GM12891 (cell line): Measurements from ENCODE around the gene GOLGA7B.

Experiments used
- DNase-seq: peaks from one replicate; pipeline ENCODE4 v3.0.0; 2011; ENCODE audit warnings: low spot score; ENCODE audit not compliant: insufficient read length
- FAIRE-seq: peaks from 2 replicates; lab custom pipeline; 2011; peaks lifted over from hg19 to GRCh38; lab: Jason Lieb, UNC
- PAX5 ChIP-seq: IDR thresholded peaks from 2 replicates; pipeline ENCODE4 v1.6.1; 2011; ENCODE audit warnings: low read length, moderate library complexity, mild to moderate bottlenecking; ENCODE audit not compliant: insufficient read depth, severe bottlenecking
- POLR2A ChIP-seq: IDR thresholded peaks from 2 replicates; pipeline ENCODE4 v1.6.1; 2011; ENCODE audit warnings: low read depth, low read length, control low read depth
- POLR2AphosphoS5 ChIP-seq: IDR thresholded peaks from 2 replicates; pipeline ENCODE4 v1.6.1; 2011; ENCODE audit warnings: low read depth, low read length, control low read depth
- POU2F2 ChIP-seq: IDR thresholded peaks from 2 replicates; pipeline ENCODE4 v1.6.1; 2011; ENCODE audit warnings: low read depth, mild to moderate bottlenecking, control low read depth, low read length, moderate library complexity
- SPI1 ChIP-seq: IDR thresholded peaks from 2 replicates; pipeline ENCODE4 v1.6.1; 2011; ENCODE audit warnings: low read depth, low read length, control low read depth
- TAF1 ChIP-seq: IDR thresholded peaks from 2 replicates; pipeline ENCODE4 v1.6.1; 2011; ENCODE audit warnings: low read depth, low read length, control low read depth

The GOLGA7B gene

DNA sequence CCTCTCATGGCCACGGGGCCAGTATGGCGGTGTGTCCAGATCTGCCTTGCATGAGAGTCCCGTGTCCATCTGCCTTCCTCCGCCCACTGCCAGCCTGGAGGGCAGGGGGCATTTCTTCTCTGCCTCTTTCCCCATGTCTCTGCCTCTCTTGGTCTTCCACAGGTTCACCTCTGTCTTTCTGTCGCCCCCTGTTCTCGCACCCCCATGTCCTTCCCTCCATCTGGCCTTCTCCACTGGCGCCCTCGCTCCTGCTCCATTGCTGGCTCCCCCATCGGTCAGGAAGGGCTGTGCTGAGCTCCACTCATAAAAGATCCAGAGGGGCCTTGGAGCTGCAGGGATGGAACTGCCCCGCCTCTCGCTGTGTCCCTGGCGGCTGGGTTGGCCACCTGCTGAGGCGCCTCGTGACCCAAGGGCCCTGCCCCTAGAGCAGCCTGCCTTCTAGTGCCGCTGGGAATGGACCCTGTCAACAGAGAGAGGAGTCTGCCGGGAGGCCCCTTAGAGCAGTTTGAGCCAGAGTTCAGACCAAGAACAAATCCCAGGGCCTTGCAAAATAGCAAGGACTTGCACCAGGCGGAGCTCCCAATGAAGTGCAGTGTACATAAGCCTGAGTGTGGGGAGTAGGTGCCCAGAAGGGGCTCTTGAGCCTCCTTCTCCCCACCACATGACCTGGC lies 42.0 kb downstream of the GOLGA7B start:
- no peak for TF ChIP-seq PAX5
- TF ChIP-seq POLR2AphosphoS5, result no peak
- TF ChIP-seq TAF1, result no peak
- TF ChIP-seq SPI1, result no peak
- no peak for TF ChIP-seq POU2F2
- no peak for TF ChIP-seq POLR2A
- DNase-seq (no peak), FAIRE-seq (no peak)

DNA sequence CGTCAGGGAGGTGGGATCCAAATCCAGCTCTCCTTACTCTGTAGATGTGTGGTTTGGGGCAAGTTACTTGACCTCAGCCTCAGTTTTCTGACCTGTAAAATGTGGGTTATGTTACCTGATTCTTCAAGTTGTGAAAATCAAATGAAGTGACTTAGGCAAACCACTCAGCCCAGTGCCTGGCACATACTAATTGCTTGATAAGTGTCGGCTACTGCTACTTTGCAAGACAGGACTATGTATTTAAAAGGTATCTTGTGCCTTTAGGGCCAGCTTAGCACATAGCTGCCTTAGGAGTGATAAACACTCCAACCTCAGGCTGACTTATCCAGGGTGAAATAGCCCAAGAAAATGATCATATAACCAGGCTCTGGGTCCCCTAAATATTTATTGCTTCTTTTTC lies 42.9 kb downstream of the GOLGA7B start:
- no peak for FAIRE-seq
- TF ChIP-seq POU2F2 (no peak), POLR2AphosphoS5 (no peak), TAF1 (no peak)
- DNase-seq, result no peak

DNA sequence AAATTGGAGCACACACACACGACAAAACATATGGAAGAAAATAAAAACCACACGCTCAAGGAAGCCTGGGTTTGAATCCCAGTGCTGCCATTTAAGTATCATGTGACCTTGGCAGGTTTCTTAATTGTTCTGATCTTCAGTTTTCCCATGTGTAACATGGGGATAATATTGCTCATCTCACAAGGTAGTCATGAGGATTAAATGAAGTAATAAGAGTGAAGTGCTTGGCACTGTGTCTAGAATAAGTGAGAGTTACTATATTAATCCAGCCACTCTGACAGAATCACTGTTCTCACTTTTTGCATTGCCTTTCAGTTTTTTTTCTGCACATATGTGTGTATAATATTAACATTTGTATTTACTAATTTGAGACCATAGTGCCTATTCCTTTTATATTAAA lies 43.3 kb downstream of the GOLGA7B start:
- FAIRE-seq (no peak), DNase-seq (no peak)
- TF ChIP-seq TAF1 (no peak), POLR2AphosphoS5 (no peak), POU2F2 (no peak), POLR2A (no peak), PAX5 (no peak), SPI1 (no peak)

DNA sequence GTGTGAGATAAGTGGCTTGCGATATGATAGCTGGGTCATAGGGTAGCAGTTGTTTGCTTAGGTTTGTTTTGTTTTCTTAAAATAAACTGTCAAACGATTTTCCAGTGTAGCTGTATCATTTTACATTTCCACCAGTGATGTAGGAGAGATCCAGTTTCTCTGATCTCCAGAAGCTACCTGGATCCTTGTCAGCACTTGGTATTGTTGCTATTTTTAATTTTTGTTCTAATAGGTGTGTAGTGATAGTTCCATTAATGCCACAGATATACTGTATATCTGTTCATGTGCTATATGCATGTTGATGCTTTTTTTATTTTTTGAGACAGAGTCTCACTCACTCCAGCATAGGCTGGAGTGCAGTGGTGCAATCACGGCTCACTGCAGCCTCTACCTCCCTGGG lies 44.4 kb downstream of the GOLGA7B start:
- DNase-seq (no peak), FAIRE-seq (no peak)
- TF ChIP-seq PAX5 (no peak), SPI1 (no peak), POLR2AphosphoS5 (no peak), POU2F2 (no peak), TAF1 (no peak), POLR2A (no peak)

DNA sequence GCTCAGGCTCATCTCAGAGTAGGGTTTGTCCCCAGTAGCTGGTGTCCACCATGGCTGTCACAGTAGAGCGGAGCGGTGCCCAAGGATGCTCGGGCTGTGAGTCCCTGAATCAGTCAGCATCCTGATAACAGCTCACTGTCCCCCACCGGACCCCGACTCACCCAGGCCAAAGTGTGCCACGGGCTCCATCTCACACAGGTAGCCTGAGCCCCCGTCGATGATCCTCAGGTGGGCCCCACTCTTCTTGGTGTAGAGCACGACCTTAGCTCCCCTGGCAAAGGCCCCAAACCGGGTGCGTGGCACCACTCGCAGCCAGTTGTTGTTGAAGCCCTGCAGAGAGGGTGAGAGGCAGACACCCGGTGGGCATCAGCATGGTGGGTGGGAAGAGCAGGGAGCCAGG lies 45.4 kb downstream of the GOLGA7B start:
- FAIRE-seq, result no peak
- TF ChIP-seq POLR2AphosphoS5 (no peak), PAX5 (no peak), TAF1 (no peak), SPI1 (no peak), POU2F2 (no peak), POLR2A (no peak)

DNA sequence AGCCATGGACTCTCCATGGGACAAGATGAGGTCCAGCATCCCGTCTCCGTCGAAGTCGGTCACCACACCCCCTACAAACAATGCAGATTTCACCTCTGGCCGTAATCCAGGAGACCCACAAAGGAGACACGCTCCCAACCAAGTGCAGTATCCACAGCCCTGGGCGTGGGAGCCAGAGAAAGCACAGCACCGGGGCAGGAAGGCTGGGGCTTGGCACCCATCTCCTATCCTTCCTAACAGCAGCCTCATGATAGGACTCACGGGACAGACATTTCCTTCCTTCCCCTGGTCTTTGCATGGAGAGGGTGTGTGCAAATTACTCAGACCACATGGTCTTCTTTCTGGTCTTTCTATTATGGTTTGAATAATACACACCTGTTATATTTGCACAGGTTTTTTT lies 46.3 kb downstream of the GOLGA7B start:
- TF ChIP-seq PAX5 (no peak), POLR2AphosphoS5 (no peak), POU2F2 (no peak), SPI1 (no peak), TAF1 (no peak)
- DNase-seq (no peak), FAIRE-seq (no peak)

More for the DNA sequence above, 45.4 kb downstream of the GOLGA7B start:
- DNase-seq, result no peak

DNA sequence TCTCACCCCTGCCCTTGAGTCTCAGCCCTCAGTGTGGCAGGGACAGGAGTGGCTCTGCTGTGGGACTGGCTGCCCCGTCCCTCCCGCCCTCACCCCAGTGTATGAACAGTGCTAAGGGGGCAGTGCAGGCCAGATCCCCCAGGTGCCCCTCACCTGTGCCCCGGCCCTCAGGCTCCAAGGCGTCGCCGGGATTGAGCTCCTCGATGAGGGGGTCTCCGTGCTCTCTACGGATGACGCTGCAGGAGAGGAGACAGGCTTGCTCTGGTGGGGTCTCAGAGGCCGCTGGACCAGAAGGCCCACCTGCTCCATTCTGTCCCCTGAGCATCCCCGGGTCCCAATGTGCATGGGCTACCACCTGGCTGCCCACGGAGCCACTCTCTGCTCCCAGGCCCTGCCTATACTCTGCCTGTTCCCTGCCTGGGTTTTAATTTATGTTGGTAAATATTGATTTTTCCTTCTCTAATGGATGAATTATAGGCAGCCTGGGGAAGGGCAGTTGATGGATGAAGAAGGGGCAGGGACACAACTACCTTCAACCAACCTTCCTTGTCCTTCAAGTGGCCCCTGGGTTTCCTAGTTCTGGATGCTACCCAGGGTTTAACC lies 47.2 kb downstream of the GOLGA7B start:
- no peak for DNase-seq
- no peak for FAIRE-seq
- TF ChIP-seq POLR2A, result no peak
- TF ChIP-seq PAX5, result no peak
- no peak for TF ChIP-seq TAF1
- no peak for TF ChIP-seq POLR2AphosphoS5
- TF ChIP-seq SPI1, result no peak
- no peak for TF ChIP-seq POU2F2

DNA sequence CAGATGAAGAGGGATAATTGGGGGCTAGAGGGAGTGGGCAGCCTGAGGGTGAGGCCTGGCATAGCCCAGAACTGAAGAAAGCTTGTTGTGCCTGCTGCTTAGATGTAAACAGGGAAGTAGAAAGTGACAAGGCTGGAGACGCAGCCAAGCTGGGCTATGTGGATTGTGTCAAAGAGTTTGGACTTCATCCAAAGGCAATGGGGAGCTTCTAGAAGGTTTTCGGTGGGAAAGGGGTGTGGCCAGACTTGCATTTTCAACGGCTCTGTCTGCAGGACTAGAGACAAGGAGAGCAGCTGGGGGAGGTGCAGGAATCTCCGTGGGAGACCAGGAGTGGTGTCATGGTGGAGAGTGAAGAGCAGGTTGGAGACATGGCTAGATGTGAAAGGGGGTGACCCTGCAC lies 48.8 kb downstream of the GOLGA7B start:
- FAIRE-seq, result no peak

DNA sequence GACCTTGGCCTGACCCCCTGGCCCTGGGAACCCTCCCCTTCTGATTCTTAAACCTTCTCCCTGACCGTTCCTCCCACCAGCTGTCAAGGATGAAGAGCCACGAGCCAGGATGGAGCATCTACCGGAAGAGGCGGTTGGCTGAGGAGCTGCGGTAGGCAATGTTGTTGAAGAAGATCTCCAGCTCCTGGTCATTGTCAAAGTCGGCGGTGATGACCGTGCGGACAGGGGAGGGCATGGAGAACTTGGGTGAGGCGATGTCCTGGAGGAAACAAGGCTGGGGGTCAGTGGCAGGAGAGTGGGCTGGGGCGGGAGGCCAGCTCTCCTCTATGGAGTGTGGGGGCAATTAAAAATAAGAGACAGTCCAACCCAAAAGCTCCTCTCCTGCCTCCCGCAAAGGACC lies 51.7 kb downstream of the GOLGA7B start:
- TF ChIP-seq TAF1, result no peak
- TF ChIP-seq POLR2AphosphoS5, result no peak
- no peak for TF ChIP-seq POLR2A
- no peak for TF ChIP-seq SPI1
- no peak for TF ChIP-seq PAX5
- DNase-seq (no peak), FAIRE-seq (no peak)

More for the DNA sequence above, 48.8 kb downstream of the GOLGA7B start:
- TF ChIP-seq POLR2A, result no peak
- no peak for TF ChIP-seq POLR2AphosphoS5
- TF ChIP-seq POU2F2, result no peak
- no peak for TF ChIP-seq SPI1
- TF ChIP-seq TAF1, result no peak
- no peak for TF ChIP-seq PAX5
- DNase-seq, result no peak

DNA sequence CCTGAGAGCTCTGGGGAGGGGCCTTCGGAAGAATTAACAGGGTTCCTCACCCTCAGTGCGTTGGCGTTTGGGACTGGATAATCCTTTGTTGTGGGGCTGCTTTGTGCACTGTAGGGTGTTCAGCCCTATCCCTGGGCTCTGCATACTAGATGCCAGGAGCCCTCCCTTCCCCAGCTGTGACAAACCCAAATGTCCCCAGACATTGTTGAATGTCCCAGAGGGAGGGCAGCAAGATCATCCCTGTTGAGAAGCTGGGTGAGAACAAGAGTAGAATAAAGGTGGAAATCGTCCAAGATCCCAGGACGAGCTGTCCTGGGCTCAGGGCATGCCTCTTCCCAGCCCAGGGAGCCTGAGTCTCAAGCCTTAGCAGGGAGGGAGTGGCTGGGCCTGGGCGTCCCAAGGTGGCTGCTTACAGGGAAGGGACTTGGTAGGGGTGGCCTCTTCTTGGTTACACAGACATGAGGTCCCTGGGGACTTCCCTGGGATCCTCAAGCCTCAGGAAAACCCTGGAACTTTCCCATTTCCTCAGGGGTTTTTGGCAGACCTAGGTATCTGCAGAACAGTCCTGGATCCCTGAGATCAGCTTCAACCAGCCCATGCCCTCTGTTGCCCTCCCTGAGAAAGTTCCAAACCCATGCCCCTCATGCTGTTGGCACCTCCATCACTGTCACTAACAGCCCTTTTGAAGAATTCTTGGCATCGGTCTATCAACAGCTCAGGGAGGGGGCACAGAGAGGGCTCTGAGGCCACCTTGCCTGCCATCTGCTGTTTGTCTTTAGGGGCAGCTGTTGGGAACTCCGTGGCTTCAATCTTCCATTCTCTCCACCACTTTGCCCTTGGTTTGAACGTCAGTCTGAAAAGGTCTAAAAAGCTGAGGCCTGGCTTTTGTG lies 53.7 kb downstream of the GOLGA7B start:
- DNase-seq (no peak), FAIRE-seq (no peak)
- TF ChIP-seq POU2F2 (no peak), SPI1 (no peak), PAX5 (no peak), TAF1 (no peak)
